Measurements from ENCODE around the gene TMPRSS13. TPM values are rescaled to one million over a fixed set of nuclear protein-coding genes. Genes with fewer than 3 reads are reported as not detected.
A peak's percentile ranks its signal among the peaks of the same experiment; 100 is the strongest.

TMPRSS13 gene
- total RNA-seq, 2 experiments from 2014 or later = 2.0 to 2.6 TPM

DNA sequence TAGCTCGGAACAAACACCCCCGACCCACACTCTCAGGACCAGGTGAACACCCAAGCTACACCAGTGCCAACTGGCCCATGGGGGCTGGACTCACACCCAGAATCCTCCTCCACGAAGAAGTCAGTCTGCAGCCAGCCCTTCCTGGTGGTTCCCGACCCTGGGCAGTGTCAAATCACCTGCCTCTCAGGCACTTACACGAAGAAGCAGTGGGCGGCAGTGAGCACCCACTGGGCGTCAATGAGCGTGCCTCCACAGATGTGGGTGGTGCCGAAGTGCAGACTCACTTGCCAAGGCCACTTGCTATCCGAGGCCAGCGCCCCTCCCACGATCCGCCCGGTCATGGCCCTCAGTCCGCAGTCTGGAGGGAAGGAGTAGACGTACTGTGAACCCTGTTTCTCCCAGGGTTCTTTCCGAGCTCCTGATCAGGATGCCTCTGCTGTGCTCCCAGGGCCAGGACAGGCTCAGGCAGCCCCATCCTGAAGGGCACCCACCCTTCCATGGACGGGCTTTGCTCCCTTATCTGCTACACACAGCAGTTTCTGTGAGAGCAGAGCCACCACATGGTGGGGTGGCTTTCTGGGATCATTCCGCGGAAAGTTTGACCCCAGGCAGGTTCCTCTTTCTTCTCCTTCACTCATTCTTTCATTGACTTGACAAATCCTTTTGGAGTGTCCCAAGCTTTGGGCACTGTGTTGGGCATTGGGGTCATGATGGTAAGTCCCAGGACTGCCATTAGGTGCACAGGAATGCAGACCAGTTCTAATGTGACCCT is 19.4 kb downstream of the TMPRSS13 start:
- Mint-ChIP-seq H3K9me3 (no peaks in the 10 kb centered on the region), H3K27me3 (no peaks in the 10 kb centered on the region), H3K27ac (no peak overlapping the region), H3K36me3 (no peaks in the 10 kb centered on the region), H3K4me1 (ENCODE audit: low read depth) (peaks cover 13% of the 10 kb centered on the region), H3K4me3 (no peak overlapping the region)
- ChIA-PET POLR2A (no interaction called here), CTCF (interaction anchor here (1.3 to 2.4 kb wide), 3 partner anchors 36 to 143 kb away, joined by 5 to 9 read pairs (median 6); no protein-coding TSS in a partner anchor)
- no peak for DNase-seq
- intact Hi-C loops (cut with micrococcal nuclease) = loop anchor here (2.0 to 5.0 kb wide), 2 partner anchors 37 to 87 kb away; partner anchors contain the start of gene FXYD2

DNA sequence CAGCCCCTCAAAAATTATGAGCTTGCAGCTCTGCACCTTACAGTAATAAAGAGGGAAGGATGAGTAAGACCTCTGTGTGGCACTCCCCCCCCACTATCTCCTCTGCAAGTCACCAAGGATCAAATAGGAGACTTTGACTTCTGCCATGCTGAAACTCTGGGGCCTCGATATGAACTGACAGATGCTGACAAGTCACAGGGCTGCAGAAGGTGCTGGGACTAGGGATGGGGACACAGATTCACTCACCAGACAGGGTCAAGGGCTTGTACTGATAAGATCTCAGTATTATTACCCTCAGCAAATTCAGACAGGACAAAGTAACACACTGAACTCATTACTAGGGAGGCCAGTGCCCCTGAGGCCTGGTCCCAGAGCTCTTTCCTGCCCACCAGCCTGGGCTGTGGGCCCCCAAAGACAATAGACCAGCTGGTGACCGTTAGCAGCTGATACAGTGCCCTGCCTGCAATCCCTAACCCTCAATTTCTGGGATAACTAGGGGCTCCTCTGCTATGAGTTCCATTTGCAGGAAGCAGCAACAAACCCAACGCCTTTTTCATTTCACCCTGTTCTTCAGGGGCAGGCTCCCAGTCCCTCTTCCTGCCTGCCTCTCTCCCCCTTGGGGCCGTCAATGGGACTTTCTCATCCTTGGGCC is 20.1 kb downstream of the TMPRSS13 start:
- Mint-ChIP-seq H3K9me3 (no peaks in the 10 kb centered on the region), H3K4me3 (no peak overlapping the region), H3K4me1 (ENCODE audit: low read depth) (peaks cover 13% of the 10 kb centered on the region), H3K27me3 (no peaks in the 10 kb centered on the region), H3K36me3 (no peaks in the 10 kb centered on the region), H3K27ac (no peak overlapping the region)
- ChIA-PET POLR2A (no interaction called here), CTCF (interaction anchor here (1.3 to 1.6 kb wide), 2 partner anchors 37 to 144 kb away, joined by 5 to 6 read pairs; no protein-coding TSS in a partner anchor)
- intact Hi-C loops (cut with micrococcal nuclease) = loop anchor here (2.0 to 5.0 kb wide), 2 partner anchors 38 to 87 kb away; partner anchors contain the start of gene FXYD2
- no peak for DNase-seq

DNA sequence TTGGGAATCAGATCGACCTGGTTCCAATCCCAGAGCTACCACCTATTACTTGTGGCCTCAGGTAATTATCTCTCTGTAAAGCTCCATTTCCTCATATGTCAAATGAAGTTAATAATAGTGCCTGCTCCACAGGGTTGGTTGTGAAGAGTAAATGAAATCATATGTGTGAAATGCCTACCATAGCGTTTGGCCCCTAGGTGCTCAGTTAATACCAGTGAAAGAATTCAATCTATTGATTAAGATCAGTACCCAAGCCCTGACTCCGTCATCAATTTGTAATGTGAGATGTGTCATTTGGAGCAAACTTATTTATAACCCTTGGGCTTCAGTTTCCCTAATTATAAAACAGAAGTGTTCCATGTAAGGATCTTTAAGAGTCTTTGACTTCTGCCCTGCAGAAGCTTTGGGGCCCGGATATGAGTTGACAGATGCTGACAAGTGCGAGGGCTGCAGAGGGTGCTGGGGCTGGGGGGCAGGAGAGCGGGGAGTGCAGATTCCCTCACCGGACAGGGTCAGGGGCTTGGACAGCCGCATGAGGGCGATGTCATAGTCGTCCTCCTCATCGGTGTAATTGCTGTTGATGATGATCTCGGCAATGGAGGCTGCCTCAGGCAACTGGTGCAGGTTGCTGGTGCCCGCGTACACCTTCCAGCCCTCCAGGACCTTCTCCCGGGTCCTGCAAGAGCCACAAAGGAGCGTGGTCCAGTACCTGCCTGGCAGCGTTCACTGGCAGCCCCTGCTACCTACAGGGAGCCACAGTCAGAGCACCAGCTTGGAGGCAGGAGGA is 20.9 kb downstream of the TMPRSS13 start:
- Mint-ChIP-seq H3K27ac (no peak overlapping the region), H3K36me3 (no peaks in the 10 kb centered on the region), H3K27me3 (no peaks in the 10 kb centered on the region), H3K9me3 (no peaks in the 10 kb centered on the region), H3K4me1 (ENCODE audit: low read depth) (peaks cover 13% of the 10 kb centered on the region), H3K4me3 (peak overlapping the region; percentile 45)
- CTCF ChIA-PET = interaction anchor here (0.5 to 2.2 kb wide), 7 partner anchors 37 to 145 kb away, joined by 3 to 13 read pairs (median 3); no protein-coding TSS in a partner anchor
- peak; percentile 5 for DNase-seq
- intact Hi-C loops (cut with micrococcal nuclease) = loop anchor here (2.0 to 5.0 kb wide), 2 partner anchors 38 to 86 kb away; partner anchors contain the start of gene FXYD2
- POLR2A ChIA-PET = interaction anchor here (1.0 kb wide), 1 partner anchor 42 kb away, joined by 3 read pairs; no protein-coding TSS in a partner anchor

DNA sequence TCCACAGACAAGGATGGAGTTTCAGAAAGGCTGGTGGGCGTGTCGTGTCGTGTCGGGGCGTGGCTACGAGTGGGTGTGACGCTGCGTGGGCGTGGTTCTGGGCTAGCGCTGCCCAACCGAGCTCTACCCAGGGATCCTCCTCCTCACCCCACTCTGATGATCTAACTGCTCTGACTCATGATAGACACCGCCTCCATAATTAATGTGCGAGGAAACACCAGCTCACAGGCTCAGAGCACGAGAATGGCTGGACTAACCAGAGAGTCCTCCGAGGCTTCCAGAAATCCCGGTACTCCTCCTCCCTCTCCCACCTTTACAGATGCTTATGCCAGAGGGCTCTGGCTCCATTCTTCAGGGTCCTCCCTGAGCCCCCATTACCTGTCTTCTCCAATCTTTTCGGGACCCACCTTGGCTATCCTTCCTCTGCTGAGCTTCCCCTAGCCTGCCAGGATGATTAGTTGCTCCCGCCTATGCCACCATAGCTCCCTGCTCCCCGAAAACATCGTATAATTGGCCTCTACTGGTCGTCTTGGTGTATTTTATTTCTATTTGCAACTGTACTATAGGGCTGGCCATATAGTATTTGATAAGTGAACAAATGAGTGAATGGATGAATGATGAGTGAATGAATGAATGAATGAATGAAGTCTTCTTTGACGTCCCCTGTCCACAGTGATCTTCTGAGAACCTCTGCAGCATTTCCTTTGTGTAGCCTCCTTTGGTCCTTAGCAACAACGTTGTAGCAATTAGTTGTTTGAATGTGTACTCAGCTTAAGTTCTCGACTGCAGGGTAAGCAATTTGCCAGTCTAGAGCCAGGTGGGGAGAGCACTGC is 21.7 kb downstream of the TMPRSS13 start:
- H3K9me3 Mint-ChIP-seq = no peaks in the 10 kb centered on the region
- no peaks in the 10 kb centered on the region for H3K27me3 Mint-ChIP-seq
- no peaks in the 10 kb centered on the region for H3K36me3 Mint-ChIP-seq
- POLR2A ChIA-PET = interaction anchor here (0.9 to 1.0 kb wide), 2 partner anchors 43 to 90 kb away, joined by 3 read pairs; no protein-coding TSS in a partner anchor
- DNase-seq = peak; percentile 87
- intact Hi-C loops (cut with micrococcal nuclease) = loop anchor here (2.0 to 5.0 kb wide), 2 partner anchors 39 to 85 kb away; partner anchors contain the start of gene FXYD2
- peak overlapping the region; percentile 8 for H3K27ac Mint-ChIP-seq
- H3K4me1 Mint-ChIP-seq (ENCODE audit: low read depth) = peaks cover 13% of the 10 kb centered on the region
- peak overlapping the region; percentile 45 for H3K4me3 Mint-ChIP-seq
- CTCF ChIA-PET = interaction anchor here (0.5 to 2.2 kb wide), 9 partner anchors 38 to 888 kb away, joined by 3 to 13 read pairs (median 3); no protein-coding TSS in a partner anchor

DNA sequence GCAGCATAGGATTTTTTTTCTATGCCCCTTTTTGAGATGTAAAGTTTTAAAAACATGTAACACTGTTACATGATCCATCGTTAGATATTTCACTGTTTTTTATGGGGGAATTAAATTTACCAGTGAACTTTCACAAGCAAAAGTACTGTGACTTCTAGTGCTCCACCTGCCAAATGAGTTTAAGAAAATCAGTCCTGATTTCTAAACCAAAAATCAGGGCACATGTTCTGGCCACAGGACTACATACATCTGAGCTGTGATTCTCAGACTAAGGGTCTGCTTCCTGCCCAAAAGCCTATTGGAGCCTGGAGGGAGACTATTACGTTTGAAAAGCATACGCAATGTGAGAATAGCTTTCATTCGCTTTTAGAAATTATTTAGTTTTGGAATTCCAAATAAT is 22.5 kb downstream of the TMPRSS13 start:
- DNase-seq = no peak
- H3K4me1 Mint-ChIP-seq (ENCODE audit: low read depth) = peaks cover 13% of the 10 kb centered on the region
- no peak overlapping the region for H3K4me3 Mint-ChIP-seq
- H3K9me3 Mint-ChIP-seq = no peaks in the 10 kb centered on the region
- no peak overlapping the region for H3K27ac Mint-ChIP-seq
- H3K27me3 Mint-ChIP-seq = no peaks in the 10 kb centered on the region
- ChIA-PET CTCF (interaction anchor here (1.2 to 2.2 kb wide), 3 partner anchors 40 to 146 kb away, joined by 3 to 13 read pairs (median 10); no protein-coding TSS in a partner anchor), POLR2A (interaction anchor here (0.9 kb wide), 1 partner anchor 89 kb away, joined by 3 read pairs; no protein-coding TSS in a partner anchor)
- H3K36me3 Mint-ChIP-seq = no peaks in the 10 kb centered on the region
- intact Hi-C loops (cut with micrococcal nuclease) = loop anchor here (5.0 kb wide), 1 partner anchor 84 kb away; the partner anchor contains the start of gene FXYD2

DNA sequence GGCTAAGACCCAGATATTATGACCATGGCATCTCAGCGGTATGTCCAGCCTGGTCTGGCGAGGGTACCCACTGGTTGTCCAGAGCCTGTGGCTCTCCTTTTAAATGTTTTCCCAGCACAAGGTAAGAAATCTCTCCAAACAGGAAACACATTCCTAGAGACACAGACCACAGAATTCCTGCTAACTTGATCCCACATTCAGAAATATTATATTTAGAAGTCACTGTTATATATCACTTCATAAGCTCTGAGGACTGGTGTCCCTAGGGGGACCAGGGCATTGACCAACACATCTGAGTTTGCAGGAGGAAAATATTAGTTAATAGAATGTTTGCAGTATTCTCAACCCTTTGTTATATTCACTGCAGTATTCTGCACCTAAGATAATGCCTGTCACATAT is 23.1 kb downstream of the TMPRSS13 start:
- H3K4me1 Mint-ChIP-seq (ENCODE audit: low read depth) = peaks cover 13% of the 10 kb centered on the region
- no peak overlapping the region for H3K4me3 Mint-ChIP-seq
- H3K9me3 Mint-ChIP-seq = no peaks in the 10 kb centered on the region
- intact Hi-C loops (cut with micrococcal nuclease) = loop anchor here (5.0 kb wide), 1 partner anchor 84 kb away; the partner anchor contains the start of gene FXYD2
- POLR2A ChIA-PET = no interaction called here
- CTCF ChIA-PET = interaction anchor here (1.9 to 2.2 kb wide), 2 partner anchors 41 to 147 kb away, joined by 10 to 13 read pairs; no protein-coding TSS in a partner anchor
- H3K36me3 Mint-ChIP-seq = no peaks in the 10 kb centered on the region
- DNase-seq = no peak
- H3K27me3 Mint-ChIP-seq = no peaks in the 10 kb centered on the region
- H3K27ac Mint-ChIP-seq = no peak overlapping the region

DNA sequence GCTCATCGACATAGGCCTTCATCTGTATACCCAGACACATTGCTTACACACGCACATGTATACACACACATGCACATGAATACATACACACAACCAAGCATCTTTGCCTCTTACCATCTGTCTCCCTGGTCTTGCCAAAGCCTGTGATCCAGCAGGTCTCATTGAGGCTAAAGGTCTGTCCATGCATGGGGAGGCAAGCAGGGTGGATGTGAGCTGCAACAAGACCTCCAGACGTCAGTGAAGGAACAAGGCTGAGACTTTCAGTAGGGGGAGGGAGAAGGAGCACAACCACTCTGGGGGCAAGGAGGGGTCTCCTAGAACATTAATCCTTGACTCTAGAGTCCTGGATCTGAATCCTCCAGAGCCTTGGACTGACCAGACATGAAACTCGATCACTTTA is 23.7 kb downstream of the TMPRSS13 start:
- H3K36me3 Mint-ChIP-seq = no peaks in the 10 kb centered on the region
- H3K9me3 Mint-ChIP-seq = no peaks in the 10 kb centered on the region
- DNase-seq = peak; percentile 6
- CTCF ChIA-PET = interaction anchor here (0.6 to 1.9 kb wide), 5 partner anchors 41 to 147 kb away, joined by 3 to 10 read pairs (median 6); no protein-coding TSS in a partner anchor
- intact Hi-C loops (cut with micrococcal nuclease) = loop anchor here (5.0 kb wide), 1 partner anchor 83 kb away; the partner anchor contains the start of gene FXYD2
- no peaks in the 10 kb centered on the region for H3K27me3 Mint-ChIP-seq
- POLR2A ChIA-PET = no interaction called here
- no peak overlapping the region for H3K27ac Mint-ChIP-seq
- no peak overlapping the region for H3K4me3 Mint-ChIP-seq
- H3K4me1 Mint-ChIP-seq (ENCODE audit: low read depth) = peaks cover 13% of the 10 kb centered on the region

DNA sequence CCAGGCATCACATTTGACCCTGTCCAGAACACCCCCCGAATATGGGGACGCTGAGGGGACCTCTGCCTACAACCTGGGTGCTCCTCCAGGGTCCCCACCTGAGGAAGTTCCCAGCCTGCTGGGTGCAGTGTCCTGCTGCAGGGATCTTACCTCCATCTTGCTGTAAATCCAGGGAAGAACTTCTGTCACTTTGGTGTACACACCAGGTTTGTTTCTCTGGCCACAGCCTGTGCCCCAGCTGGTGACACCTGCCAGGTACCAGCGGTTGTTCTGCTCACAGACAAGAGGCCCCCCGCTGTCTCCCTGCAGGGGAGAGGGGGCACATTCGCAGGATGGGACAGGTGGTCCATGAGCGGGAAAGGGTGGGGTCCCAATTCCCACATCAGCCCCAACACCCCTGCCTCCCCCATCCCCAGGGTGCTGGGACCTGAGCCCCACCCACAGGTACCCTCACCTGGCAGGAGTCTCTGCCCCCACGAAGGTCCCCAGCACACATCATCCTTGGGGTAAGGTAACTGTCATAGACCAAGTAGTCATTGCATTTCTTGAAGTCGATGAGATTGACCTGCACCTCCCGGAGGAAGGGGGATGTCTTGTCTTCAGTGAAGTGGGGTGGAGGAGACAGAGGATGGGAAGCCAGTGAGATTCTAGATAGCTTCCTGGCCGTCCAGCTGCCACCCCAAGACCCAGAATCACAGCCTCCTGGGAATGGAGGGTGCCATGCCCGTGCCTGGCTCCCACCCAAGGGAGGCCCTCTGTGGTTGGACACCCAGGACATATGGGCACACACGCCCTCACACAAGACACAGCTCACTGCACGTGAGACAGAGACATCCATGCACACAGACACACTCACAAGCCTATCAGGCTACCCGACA is 25.5 kb downstream of the TMPRSS13 start:
- ChIA-PET POLR2A (no interaction called here), CTCF (interaction anchor here (0.7 to 1.9 kb wide), 5 partner anchors 42 to 149 kb away, joined by 3 to 10 read pairs (median 6); no protein-coding TSS in a partner anchor)
- peaks cover 13% of the 10 kb centered on the region for H3K4me1 Mint-ChIP-seq (ENCODE audit: low read depth)
- intact Hi-C loops (cut with micrococcal nuclease) = loop anchor here (1.0 kb wide), 1 partner anchor 59 kb away; no protein-coding TSS in a partner anchor
- H3K27me3 Mint-ChIP-seq = no peaks in the 10 kb centered on the region
- H3K27ac Mint-ChIP-seq = no peak overlapping the region
- no peaks in the 10 kb centered on the region for H3K36me3 Mint-ChIP-seq
- H3K4me3 Mint-ChIP-seq = no peak overlapping the region
- DNase-seq = no peak
- no peaks in the 10 kb centered on the region for H3K9me3 Mint-ChIP-seq

DNA sequence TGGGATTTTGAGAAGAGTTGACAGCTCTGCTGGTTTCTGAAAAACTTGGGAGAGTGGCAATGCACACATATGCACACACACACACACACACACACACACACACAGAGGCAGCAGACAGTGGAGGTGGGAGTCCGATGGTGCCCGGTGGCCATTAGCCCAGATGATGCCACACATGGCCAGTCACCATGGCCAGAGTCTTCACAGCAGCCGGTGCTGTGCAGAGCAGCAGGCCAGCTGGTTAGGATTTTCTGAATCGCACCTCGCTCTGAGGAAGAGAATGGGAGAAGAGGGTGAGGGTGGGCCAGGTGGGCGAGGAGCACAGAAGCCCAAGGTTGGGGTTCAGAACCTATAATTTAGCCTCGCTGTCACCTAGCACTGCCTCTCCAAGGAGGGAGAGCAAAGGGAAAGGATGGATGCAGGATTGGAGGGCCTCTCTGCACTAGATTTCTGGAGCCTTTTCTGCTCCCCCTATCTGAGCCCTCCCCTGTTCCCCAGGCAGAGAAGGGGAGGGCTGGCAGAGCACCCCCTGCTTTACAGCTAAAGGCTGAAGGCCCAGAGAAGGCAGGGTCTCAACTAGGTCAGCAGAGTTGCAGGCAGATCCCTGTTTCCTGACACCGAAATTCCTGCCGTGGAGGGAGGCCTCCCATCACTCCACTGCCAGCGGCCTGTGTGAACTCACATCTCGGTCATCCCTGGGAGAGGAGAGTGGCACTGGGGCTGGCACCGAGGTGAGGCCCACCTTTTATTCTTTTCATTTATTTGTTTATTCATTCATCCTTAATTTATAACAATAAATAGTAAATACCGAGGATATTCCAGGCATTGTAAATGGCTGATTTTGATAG is 27.0 kb downstream of the TMPRSS13 start:
- no peaks in the 10 kb centered on the region for H3K36me3 Mint-ChIP-seq
- H3K4me3 Mint-ChIP-seq = no peak overlapping the region
- no peaks in the 10 kb centered on the region for H3K27me3 Mint-ChIP-seq
- ChIA-PET POLR2A (no interaction called here), CTCF (interaction anchor here (1.5 to 2.4 kb wide), 2 partner anchors 45 to 151 kb away, joined by 3 to 7 read pairs; no protein-coding TSS in a partner anchor)
- no peaks in the 10 kb centered on the region for H3K9me3 Mint-ChIP-seq
- H3K27ac Mint-ChIP-seq = no peak overlapping the region
- intact Hi-C loops (cut with micrococcal nuclease) = no loop called here
- DNase-seq = no peak
- peaks cover 3% of the 10 kb centered on the region for H3K4me1 Mint-ChIP-seq (ENCODE audit: low read depth)

Measured in activated CD4-positive, alpha-beta memory T cell treated with anti-CD3 and anti-CD28 coated beads for 36 hours (primary cell).